MM.1S (cell line): ENCODE measurements around the gene SPIRE2.

Source experiments
- DNase-seq: peaks from one replicate; pipeline ENCODE4 v3.0.0-alpha.2; 2015
- H2AFZ ChIP-seq: fragments of 300-600 bp; sonication (generic); 2 replicates; pipeline ENCODE4 v1.6.0; 2016; ENCODE audit warnings: antibody characterized with exemption, low read length
- H3F3A ChIP-seq: fragments of 300-600 bp; sonication (generic); 2 replicates; pipeline ENCODE4 v1.6.1; 2016; ENCODE audit warnings: mild to moderate bottlenecking, antibody characterized with exemption, low read length, moderate library complexity, mixed read lengths; ENCODE audit not compliant: insufficient read depth
- H3K27ac ChIP-seq: fragments of 300-600 bp; sonication (generic); 2 replicates; pipeline ENCODE4 v1.5.1; 2016; ENCODE audit warnings: mild to moderate bottlenecking, low read length
- H3K27me3 ChIP-seq: fragments of 300-600 bp; sonication (generic); replicated peaks from 2 replicates; pipeline ENCODE4 v1.6.0; 2016; ENCODE audit warnings: low read length; ENCODE audit not compliant: insufficient read depth
- H3K36me3 ChIP-seq: fragments of 300-600 bp; sonication (generic); replicated peaks from 2 replicates; pipeline ENCODE4 v1.6.1; 2016; ENCODE audit warnings: mild to moderate bottlenecking, low read length, mixed read lengths; ENCODE audit not compliant: insufficient read depth
- H3K4me1 ChIP-seq: fragments of 300-600 bp; sonication (generic); 2 replicates; pipeline ENCODE4 v1.6.1; 2016; ENCODE audit warnings: low read length, mixed read lengths
- H3K4me2 ChIP-seq: fragments of 300-600 bp; sonication (generic); 2 replicates; pipeline ENCODE4 v1.6.0; 2016; ENCODE audit warnings: low read depth, low read length
- H3K4me3 ChIP-seq: fragments of 300-600 bp; sonication (generic); 2 replicates; pipeline ENCODE4 v1.5.1; 2016; ENCODE audit warnings: low read length, mixed read lengths
- H3K79me2 ChIP-seq: fragments of 300-600 bp; sonication (generic); 2 replicates; pipeline ENCODE4 v1.6.1; 2016; ENCODE audit warnings: mixed run types, low read length, mixed read lengths
- H3K9ac ChIP-seq: fragments of 300-600 bp; sonication (generic); 2 replicates; pipeline ENCODE4 v1.6.1; 2016; ENCODE audit warnings: low read length, mixed read lengths
- H3K9me2 ChIP-seq: fragments of 300-600 bp; sonication (generic); replicated peaks from 2 replicates; pipeline ENCODE4 v1.6.1; 2016; ENCODE audit warnings: mild to moderate bottlenecking, low read length, mixed read lengths; ENCODE audit not compliant: insufficient read depth
- H3K9me3 ChIP-seq: fragments of 300-600 bp; sonication (generic); replicated peaks from 2 replicates; pipeline ENCODE4 v1.6.1; 2016; ENCODE audit warnings: mild to moderate bottlenecking, low read length, mixed read lengths; ENCODE audit not compliant: insufficient read depth
- H4K20me1 ChIP-seq: fragments of 300-600 bp; sonication (generic); 2 replicates; pipeline ENCODE4 v1.6.1; 2016; ENCODE audit warnings: mild to moderate bottlenecking, low read length, moderate library complexity, mixed read lengths; ENCODE audit not compliant: insufficient read depth
- EZH2 ChIP-seq: fragments of 300-600 bp; sonication (generic); optimal IDR thresholded peaks from 2 replicates; pipeline ENCODE3; 2017; ENCODE audit warnings: low read depth, mild to moderate bottlenecking, antibody characterized with exemption, low read length, mixed read lengths
- EZH2phosphoT487 ChIP-seq: fragments of 300-600 bp; sonication (generic); IDR thresholded peaks from 2 replicates; pipeline ENCODE4 v1.6.1; 2018; ENCODE audit warnings: antibody characterized with exemption, low read length
- TF ChIP-seq, protein P1 (sequence below): fragments of 300-600 bp; sonication (generic); IDR thresholded peaks from 2 replicates; pipeline ENCODE4 v1.5.1; 2016; ENCODE audit warnings: antibody characterized with exemption, low read length, mixed read lengths

The SPIRE2 gene

DNA sequence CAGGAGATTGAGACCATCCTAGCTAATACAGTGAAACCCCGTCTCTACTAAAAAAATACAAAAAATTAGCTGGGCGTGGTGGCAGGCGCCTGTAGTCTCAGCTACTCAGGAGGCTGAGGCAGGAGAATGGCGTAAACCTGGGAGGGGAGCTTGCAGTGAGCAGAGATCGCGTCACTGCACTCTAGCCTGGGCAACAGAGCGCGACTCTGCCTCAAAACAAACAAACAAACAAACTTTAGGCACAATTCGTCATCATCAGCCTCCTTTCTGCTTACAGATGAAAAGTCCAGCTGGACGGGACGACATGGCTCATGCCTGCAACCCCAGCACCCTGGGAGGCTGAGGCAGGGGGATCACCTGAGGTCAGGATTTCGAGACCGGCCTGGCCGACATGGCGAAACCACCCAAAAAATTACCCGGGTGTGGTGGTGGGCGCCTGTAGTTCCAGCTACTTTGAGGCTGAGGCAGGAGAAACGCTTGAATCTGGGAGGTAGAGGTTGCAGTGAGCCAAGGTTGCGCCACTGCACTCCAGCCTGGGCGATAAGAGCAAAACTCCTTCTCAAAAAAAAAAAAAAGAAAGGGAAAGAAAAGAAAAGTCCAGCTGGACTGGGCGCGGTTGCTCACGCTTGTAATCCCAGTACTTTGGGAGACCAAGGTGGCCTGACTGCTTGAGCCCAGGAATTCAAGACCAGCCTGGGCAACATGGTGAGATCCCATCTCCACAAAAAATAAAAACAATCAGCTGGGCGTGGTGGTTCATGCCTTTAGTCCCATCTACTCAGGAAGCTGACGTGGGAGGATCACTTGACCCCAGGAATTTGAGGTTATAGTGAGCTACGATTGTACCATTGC is 1.5 kb upstream of the SPIRE2 start:
- Histone ChIP-seq H3K27ac (no peak overlapping the region), H4K20me1 (no peaks in the 10 kb centered on the region), H3K9me2 (no peaks in the 10 kb centered on the region), H3F3A (no peaks in the 10 kb centered on the region), H3K4me3 (no peak overlapping the region), H3K9ac (no peak overlapping the region), H3K4me2 (no peak overlapping the region), H2AFZ (no peak overlapping the region), H3K36me3 (no peaks in the 10 kb centered on the region), H3K4me1 (no peaks in the 10 kb centered on the region), H3K79me2 (no peaks in the 10 kb centered on the region), H3K9me3 (no peaks in the 10 kb centered on the region), H3K27me3 (no peaks in the 10 kb centered on the region)
- DNase-seq, result no peak
- TF ChIP-seq, protein P1, sequence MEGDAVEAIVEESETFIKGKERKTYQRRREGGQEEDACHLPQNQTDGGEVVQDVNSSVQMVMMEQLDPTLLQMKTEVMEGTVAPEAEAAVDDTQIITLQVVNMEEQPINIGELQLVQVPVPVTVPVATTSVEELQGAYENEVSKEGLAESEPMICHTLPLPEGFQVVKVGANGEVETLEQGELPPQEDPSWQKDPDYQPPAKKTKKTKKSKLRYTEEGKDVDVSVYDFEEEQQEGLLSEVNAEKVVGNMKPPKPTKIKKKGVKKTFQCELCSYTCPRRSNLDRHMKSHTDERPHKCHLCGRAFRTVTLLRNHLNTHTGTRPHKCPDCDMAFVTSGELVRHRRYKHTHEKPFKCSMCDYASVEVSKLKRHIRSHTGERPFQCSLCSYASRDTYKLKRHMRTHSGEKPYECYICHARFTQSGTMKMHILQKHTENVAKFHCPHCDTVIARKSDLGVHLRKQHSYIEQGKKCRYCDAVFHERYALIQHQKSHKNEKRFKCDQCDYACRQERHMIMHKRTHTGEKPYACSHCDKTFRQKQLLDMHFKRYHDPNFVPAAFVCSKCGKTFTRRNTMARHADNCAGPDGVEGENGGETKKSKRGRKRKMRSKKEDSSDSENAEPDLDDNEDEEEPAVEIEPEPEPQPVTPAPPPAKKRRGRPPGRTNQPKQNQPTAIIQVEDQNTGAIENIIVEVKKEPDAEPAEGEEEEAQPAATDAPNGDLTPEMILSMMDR, result no peak
- TF ChIP-seq EZH2, result no peak
- no peak for TF ChIP-seq EZH2phosphoT487

DNA sequence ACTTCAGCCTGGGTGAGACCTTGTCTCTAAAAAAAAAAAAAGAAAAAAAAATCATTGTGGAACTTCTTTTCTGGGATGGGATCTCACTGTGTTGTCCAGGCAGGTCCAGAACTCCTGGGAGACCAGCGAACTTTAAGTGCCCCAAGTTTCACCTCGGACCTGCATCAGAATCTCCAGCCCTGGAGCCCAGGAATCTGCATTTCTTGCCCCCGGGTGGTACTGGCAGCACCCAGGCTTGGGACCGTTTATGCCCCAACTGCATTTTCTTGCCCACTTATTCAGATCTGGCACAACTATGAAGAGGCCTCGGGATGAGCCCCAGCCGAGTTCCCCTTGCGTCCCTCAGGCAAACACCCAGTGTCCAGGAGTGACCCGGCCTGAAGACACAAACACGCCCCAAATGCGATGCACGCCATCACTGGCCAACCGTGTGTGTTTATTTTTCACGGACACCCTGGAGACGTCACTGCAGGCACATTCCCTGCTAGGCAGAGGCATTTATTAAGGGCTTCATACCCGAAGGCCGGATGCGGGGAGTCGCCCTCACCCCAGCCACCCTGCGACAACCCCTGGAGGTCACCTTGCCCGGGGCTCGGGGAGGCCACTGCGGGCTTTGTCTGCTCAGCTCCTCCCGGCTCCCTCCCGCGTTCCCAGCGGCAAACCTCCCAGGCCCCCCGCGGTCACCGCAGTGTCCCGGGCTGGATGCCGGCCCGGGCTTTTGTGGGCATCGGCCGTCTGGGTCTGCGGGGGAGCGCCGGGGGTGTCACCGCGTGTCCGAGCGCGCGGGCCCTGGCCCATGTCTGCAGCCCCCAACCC is 684 bp upstream of the SPIRE2 start:
- Histone ChIP-seq H3K4me3 (peak overlapping the region; percentile 53), H3K4me1 (no peaks in the 10 kb centered on the region), H3K4me2 (peak overlapping the region; percentile 63), H3K9me2 (no peaks in the 10 kb centered on the region), H2AFZ (peak overlapping the region; percentile 45; the same call in 1 of the 2 replicates), H3K9me3 (no peaks in the 10 kb centered on the region), H3K27ac (no peak overlapping the region), H4K20me1 (no peaks in the 10 kb centered on the region), H3K36me3 (no peaks in the 10 kb centered on the region), H3F3A (no peaks in the 10 kb centered on the region), H3K27me3 (no peaks in the 10 kb centered on the region), H3K9ac (peak overlapping the region; percentile 13; the same call in 1 of the 2 replicates), H3K79me2 (no peaks in the 10 kb centered on the region)
- TF ChIP-seq EZH2phosphoT487, result no peak
- TF ChIP-seq, protein P1, result no peak
- TF ChIP-seq EZH2, result no peak
- no peak for DNase-seq

DNA sequence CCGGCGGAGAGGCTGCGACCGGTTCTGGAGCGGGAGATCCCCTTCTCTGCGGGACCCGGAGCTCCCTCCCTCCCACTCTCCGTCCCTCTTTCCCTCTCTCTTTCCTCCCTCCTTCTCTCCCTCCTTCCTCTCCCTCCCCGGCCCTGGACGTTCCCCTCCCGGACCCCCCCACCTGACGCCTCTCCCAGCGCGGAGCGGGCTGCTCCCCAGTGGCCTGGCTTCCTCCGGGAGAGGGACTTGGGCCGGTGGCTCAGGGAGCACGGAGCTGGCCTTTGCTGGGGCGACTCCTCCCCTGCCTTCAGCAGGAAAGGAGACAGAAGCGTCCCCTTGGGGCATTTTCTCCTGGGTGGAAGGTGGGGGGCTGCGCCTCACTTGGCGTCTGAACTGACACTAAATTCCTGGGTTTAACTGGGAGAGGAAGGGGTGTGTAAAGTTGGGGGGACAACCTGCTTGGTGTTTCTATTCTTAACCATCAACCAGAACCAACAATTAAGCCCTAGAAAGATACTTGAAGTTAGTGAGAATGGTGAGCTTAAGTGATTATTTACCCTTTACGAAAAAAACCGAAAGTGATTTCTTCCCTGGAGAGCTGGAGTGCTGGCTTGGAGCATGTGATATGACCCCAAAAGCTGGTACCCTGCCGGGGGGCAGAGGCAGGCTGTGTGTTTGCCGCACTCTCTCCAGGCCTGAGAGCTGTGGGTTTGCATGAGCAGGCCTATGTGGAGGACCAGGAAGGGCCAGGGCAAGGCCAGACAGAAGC is 775 bp downstream of the SPIRE2 start:
- H3K36me3 ChIP-seq, result no peaks in the 10 kb centered on the region
- no peak overlapping the region for H3K27ac ChIP-seq
- no peaks in the 10 kb centered on the region for H3K4me1 ChIP-seq
- no peak overlapping the region for H3K4me3 ChIP-seq
- DNase-seq, result no peak
- no peaks in the 10 kb centered on the region for H3K79me2 ChIP-seq
- no peaks in the 10 kb centered on the region for H4K20me1 ChIP-seq
- TF ChIP-seq EZH2 (no peak), EZH2phosphoT487 (no peak)
- TF ChIP-seq, protein P1, result no peak
- no peak overlapping the region for H2AFZ ChIP-seq
- H3K9ac ChIP-seq, result no peak overlapping the region
- no peaks in the 10 kb centered on the region for H3K9me2 ChIP-seq
- H3K9me3 ChIP-seq, result no peaks in the 10 kb centered on the region
- no peaks in the 10 kb centered on the region for H3F3A ChIP-seq
- H3K27me3 ChIP-seq, result no peaks in the 10 kb centered on the region
- no peak overlapping the region for H3K4me2 ChIP-seq
